GM03348 (cell line): ENCODE measurements around the gene KLF1.
"Not testable (repeated sequence)": the region's sequence is repeated elsewhere in the genome, so short reads cannot be mapped to it uniquely, and the experiment has no call there.

ENCODE experiments used
- DNase-seq: peaks from one replicate; pipeline ENCODE4 v3.0.0; 2012; ENCODE audit warnings: low spot score

The KLF1 gene

DNA sequence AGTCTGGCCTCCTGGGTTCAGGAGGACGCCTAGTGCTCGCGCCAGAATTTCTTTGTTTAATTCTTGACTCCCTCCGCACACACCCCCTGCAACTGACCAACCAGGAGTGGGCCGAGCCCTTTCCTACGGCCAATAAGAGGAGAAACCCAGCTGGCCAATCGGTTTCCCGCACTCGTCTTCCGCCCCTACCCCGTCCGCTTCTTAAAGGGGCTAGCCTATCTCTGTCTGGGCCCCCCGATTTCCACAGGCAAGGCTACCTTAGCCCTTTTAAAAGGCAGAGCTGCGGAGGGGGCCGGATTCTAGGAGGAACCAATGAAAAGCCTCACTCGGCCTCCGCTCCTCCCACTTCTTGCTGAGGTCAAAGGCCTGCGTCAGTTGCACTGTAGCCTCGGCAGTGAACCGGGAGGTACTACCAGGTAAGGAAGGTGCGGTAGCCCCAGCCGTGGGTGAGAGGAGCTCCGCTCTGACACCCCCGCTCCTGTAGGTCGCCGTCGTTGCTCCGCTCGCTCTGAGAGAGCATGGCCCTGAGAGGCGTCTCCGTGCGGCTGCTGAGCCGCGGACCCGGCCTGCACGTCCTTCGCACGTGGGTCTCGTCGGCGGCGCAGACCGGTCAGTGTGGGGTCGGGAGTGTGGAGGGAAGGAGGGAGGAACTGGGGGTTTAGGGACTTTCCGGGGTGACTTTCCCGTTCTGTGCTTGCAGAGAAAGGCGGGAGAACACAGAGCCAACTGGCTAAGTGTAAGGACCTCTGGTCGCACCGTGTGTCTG lies 4.0 kb upstream of the KLF1 start, which contains the start of gene GCDH:
Gene GCDH, plus strand, starts transcription at position 374 of the 766 bp plus-strand sequence. Its CDS starts 145 bp downstream, at position 519.
- DNase-seq: peak; percentile 98

DNA sequence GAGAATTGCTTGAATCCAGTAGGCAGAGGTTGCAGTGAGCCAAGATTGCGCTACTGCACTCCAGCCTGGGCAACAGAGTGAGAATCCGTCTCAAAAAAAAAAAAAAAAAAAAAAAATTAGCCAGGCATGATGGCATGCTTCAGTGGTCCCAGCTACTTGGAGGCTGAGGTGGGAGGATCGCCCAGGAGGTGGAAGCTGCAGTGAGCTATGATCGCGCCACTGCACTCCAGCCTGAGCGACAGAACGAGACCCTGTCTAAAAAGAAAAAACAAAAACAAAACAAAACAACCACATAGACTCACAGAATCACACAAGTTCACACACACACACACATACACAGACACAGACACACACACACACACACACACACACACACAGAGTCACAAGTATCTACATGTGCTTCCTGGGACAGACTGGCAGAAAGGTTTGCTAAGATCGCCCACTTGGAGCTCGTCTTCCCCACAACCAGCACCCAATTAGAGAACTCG lies 3.3 kb upstream of the KLF1 start:
- not testable (repeated sequence) for DNase-seq

DNA sequence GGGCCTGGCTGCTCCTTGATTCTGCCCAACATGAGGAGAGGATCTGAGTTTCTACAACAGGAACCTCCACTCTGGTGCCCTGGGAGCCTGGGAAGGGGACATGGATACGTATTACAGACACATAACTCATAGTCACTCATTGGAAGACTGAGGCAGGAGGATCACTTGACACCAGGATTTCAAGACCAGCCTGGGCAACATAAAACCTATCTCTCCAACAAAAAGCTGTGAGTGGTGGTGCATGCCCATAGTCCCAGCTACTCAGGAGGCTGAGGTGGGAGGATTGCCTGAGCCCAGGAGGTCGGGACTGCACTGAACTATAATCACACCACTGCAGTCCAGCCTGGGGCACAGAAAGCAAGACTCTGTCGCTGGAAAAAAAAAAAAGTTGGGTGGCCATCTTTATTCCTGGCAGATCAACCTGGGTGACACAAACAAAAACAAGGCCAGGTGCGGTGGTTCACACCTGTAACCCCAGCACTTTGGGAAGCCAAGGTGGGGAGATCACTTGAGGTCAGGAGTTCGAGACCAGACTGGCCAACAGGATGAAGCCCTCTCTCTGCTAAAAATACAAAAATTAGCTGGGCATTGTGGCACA lies 1.1 kb upstream of the KLF1 start:
- DNase-seq: no peak

DNA sequence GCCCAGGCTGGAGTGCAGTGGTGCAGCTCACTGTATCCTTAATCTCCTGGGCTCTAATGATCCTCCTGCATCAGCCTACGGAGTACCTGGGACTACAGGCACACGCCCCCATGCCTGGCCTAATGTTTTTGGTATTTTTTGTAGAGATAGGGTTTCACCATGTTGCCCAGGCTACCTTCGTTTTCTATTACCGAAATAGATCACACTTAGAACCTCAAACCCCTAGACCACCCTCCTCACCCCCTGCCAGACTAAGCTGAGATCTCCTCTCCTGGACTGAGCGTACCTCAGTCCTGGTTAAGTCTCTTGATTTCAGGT lies 391 bp downstream of the KLF1 start:
- no peak for DNase-seq

DNA sequence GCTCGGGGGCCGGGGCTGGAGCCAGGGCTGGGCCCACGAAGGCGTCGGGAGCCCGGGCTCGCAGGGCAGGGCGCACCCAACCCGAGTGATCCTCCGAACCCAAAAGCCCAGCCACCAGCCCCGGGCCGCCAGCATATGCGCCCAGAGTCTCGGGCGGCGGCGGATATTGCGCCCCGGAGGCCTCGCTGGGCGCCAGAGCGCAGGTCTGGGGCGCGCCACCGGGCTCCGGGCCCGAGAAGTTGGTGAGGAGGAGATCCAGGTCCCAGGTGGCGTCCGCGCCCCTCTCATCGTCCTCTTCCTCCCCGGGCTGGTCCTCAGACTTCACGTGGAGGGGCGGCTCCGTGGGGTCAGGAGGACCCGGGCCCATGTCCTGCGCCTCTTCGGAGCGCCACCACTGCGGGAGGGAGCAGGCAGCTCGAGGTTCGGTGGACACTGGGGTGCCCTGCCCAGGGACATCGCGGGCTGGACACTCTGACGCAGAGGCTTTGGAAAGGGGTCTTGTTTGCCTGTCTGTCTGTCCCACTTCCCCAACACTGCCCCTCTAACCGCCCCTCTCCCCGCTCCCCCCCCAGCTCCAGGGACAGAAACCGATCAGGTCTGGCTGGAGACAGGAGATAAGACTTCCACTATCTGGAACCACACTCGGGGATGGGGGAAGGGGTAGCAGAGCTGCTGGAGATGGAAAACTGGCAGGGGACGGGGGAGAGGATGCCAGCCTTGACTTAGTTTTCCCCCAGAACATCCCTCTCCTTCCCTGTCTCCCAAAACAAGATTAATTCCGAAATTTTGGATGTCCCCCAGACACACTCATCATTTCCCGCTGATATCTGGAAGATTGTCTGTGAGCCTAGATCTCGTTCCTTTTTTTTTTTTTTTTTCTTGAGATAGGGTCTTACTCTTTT lies 1.0 kb downstream of the KLF1 start:
- DNase-seq: no peak

DNA sequence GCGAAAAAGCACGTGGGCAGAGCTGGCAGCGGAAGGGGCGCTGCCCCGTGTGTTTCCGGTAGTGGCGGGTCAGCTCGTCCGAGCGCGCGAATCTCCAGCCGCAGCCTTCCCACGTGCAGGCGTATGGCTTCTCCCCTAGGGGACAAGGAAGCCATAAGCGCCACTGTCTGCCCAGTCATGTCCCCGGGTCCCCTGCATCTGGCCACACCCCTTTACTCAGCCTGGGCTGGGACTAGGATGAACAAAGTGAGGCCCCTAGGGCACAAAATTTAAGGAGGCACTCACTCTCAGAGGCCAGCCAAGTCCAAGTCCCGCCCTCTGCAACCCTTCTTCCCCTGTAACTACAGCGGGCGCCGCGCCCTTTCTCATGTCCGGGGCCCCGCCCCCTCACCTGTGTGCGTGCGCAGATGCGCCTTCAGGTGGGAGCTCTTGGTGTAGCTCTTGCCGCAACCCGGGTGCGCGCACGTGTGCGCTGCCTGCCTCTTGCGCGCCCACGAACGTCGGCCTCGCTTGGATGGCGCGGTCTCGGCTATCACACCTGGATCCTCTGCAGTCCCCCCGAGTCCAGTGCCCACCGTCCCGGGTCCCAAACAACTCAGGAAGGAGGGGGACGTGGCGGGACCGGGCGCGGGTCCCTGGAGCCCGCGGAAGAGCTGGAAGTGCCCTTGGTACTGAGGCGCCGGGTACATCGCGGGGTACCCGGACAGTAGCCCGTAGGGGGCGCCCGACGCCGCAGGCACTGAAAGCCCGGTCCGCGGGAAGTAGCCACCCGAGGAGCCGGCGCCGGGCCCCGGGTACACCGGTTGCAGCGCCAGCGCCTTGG lies 1.9 kb downstream of the KLF1 start:
- DNase-seq: peak; percentile 83

DNA sequence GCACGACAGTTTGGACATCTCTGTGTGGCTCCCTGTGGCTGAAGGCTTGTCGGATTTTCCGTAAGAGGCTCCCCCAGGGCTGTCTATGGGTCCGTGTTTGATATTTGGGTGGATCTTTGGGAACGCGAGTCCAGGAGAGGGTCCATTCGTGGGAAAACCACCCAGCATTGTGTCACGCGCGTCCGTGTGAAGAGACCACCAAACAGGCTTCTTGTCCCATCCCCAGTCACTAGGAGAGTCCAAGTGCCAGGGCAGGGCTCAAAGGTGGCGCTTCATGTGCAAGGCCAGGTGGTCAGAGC lies 2.4 kb downstream of the KLF1 start:
- DNase-seq: no peak

DNA sequence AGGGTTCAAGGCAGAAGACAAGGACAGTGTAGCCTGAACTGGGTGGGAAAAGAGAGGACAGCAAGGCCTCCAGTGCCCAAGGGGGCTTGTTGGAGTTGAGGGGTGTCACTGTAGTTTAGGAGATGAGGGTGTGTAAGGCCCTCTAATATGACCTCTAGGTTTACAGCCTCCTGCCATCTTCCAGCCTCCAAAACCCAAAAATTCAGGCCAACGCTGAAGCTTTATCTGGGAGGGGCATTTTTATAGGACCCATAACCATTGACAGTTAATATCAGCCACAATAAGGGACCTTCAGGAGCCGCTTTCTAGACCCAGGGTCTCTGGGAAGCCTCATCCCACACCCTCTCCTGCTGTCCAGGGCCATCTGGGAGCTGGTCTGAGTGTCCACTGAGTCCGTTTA lies 2.8 kb downstream of the KLF1 start:
- no peak for DNase-seq

DNA sequence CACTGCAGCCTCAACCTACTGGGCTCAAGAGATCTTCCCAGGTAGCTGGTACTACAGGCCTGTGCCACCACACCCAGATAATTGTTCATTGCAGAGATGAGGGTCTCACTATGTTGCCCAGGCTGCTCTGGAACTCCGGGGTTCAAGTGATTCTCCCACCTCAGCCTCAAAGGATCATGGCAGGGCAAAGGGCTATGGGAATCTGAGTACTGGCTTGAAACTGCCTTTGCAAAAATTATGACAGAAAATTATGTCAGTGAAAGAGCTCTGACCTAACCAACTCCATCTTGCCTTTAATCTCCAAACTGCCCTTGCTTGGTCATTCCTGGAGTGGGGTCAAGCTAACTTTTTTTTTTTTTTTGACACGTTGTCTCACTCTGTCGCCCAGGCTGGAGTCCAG lies 4.4 kb downstream of the KLF1 start:
- no peak for DNase-seq

DNA sequence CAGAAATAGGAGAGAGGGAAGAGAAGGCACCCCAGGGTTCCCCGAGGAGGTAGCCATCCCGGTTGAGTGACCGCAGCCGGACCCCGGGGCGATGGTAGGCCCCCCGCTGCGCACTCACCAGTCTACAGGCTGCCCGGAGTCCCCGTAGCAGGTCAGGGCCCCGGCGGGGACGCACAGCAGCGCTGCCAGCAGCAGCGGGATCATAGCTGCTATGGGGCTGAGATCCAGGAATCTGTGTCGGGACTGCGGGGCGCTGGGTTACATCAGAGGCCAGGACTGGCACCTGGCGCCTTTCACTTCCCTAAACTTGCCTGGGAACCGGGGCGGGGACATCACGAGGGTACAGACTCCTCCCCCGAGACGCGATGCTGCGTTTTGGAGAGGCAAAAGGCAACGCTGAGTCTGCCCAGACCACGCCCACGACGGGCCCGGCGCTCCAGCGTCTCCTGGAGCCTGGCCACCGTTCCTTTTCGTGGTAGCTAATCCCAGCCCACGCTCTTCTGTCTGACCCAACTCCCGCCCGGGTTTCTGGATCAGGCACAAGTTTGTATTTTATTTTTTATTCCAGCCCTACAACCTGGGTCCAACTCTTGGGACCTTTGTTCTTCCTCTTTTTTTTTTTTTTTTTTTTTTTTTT lies 5.7 kb downstream of the KLF1 start, which contains the start of gene DNASE2:
Gene DNASE2, minus strand, starts transcription at position 278 of the 637 bp plus-strand sequence. Its CDS starts 74 bp downstream, at position 204.
- DNase-seq: peak; percentile 99

DNA sequence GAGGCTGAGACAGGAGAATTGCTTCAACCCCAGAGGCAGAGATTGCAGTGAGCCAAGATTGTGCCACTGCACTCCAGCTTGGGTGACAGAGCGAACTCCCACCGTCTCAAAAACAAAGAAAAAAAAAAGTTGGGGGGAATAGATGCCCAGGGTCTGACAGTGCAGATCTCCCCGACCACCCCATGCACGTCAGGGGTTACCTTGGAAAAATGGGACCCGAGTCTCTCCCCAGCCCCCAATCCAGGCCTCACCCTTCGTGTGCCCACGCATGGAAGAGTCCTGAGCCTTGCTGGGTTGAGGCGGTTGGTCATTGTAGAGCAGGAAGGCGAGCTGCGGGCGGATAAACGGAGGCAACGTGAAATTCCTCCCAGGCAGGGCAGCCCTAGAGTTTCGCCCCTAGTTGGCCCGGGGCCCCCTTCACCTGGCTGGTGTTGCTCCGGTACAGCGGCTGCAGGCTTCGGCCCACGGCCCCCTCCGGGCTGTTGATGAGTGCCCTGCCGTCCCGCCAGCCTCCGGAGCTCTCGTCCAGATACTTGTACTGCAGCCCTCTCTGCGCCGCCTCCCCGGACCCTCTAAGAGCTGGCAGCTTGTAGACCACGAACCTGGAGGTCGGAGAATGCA lies 6.3 kb downstream of the KLF1 start:
- DNase-seq: peak; percentile 50

DNA sequence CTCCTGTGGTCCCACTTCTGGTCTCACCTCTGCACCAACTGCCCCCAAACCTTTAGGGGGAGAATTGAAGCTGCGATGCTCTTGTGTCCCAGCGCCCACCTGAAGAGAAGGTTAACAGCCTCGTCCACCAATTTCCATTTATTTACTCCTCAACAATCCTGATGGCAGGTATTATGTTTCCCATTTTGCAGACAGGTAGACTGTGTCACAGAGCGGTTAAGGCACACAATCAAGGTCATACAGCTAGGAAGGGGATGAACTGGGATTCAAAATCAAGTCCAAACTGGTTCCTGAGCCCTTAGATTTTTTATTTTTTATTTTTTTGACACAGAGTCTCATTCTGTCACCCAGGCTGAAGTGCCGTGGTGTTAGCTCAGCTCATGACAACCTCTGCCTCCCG lies 11.9 kb downstream of the KLF1 start:
- no peak for DNase-seq

DNA sequence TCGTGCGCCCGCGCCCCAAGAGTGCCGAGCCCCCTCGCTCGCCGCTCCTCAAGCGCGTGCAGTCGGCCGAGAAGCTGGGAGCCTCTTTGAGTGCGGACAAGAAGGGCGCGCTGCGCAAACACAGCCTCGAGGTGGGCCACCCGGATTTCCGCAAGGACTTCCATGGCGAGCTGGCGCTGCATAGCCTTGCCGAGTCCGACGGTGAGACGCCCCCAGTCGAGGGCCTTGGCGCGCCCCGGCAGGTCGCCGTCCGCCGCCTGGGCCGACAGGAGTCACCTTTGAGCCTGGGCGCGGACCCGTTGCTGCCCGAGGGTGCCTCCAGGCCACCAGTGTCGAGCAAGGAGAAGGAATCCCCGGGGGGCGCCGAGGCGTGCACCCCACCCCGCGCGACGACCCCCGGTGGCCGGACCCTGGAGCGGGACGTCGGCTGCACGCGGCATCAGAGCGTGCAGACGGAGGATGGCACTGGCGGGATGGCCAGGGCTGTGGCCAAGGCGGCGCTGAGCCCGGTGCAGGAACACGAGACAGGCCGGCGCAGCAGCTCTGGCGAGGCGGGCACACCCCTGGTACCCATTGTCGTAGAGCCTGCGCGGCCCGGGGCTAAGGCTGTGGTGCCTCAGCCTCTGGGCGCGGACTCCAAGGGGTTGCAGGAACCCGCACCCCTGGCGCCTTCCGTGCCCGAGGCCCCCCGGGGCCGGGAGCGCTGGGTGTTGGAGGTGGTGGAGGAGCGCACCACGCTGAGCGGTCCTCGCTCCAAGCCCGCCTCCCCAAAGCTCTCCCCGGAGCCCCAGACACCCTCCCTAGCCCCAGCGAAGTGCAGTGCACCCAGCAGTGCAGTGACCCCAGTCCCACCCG lies 12.9 kb downstream of the KLF1 start:
- no peak for DNase-seq

DNA sequence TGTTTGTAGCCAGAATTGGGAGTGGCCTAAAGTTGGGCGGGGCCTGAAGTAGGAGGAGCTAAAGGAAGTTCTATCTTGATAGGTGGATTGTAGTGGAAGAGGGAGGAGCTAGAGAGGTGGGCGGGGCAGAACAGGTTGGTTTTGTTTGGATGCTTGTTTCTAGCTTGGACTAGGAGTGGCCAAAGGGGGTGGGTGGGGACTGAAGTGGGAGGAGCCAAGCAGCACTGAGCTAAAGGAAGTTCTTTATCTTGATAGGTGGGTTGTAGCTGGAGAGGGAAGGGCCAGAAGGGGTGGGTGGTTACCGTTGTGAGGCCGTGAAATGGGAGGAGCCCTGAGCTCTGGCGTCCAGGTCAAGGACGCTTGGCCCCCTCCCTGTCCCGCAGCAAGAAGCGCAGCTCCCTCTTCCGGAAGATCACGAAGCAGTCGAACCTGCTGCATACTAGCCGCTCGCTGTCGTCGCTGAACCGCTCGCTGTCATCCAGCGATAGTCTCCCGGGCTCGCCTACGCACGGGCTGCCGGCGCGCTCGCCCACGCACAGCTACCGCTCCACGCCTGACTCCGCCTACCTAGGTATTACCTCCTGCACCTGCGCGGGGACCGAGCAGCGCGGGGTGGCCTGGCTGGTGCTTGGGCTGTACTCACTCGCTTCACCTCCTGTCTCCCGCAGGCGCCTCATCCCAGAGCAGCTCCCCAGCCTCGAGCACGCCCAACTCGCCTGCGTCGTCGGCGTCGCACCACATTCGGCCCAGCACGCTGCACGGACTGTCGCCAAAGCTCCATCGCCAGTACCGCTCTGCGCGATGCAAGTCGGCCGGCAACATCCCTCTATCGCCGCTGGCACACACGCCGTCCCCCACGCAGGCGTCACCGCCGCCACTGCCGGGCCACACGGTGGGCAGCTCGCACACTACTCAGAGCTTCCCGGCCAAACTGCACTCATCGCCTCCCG lies 13.8 kb downstream of the KLF1 start:
- peak; percentile 43 for DNase-seq

DNA sequence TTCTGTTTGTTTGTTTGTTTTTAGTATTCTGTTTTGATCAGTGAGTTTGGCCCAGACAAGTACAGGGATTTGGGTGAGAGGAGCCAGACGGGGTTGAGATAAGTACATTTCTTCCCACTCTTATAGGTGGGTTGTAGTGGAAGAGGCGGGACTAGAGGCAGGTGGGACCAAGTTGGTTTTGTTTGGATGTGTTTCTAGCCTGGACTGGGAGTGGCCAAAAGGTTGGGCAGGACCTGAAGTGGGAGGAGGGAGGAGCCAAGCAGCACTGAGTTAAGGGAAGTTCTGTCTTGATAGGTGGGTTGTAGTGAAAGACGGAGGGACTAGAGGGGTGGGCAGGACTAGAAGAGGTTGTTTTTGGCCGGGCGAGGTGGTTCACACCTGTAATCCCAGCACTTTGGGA lies 14.7 kb downstream of the KLF1 start:
- DNase-seq: no peak

DNA sequence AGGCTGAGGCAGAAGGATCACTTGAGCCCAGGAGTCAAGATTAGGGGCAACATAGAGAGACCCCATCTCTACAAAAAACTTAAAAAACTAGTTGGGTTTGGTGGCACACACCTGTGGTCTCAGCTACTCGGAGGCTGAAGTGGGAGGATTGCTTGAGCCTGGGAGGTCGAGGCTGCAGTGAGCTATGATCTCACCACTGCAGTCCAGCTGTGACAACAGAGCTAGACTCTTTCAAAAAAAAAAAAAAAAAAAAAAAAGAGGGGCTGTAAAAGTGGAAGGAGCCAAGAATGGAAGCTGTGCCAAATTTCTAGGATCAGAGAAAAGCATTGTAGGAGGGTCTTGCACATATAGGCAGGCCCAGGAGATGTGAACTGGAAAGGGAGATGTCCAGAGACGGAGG lies 15.3 kb downstream of the KLF1 start:
- DNase-seq: no peak

DNA sequence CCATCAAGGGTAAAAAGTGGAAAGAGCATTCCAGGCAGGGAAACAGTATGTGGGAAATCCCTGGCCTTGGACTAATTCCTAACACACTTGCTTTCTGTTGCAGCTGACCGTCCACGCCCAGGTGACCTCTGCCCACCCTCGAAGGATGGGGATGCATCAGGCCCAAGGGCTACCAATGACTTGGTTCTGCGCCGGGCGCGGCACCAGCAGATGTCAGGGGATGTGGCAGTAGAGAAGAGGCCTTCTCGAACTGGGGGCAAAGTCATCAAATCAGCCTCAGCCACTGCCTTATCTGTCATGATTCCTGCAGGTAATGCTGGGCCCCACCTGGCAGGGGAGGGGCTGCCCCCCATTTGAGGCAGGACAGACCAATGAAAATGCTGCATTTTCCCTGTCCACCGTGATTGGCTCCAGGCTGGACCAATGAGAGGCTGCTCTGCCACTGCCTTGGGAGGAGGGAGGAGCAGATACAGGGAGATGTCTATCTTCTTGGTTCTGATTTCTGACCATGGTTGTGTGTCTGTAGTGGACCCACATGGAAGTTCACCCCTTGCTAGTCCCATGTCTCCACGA lies 18.4 kb downstream of the KLF1 start:
- peak; percentile 36 for DNase-seq
